ENCODE results near the gene GLIS1. TPM values are rescaled to one million over a fixed set of nuclear protein-coding genes. Genes with fewer than 3 reads are reported as not detected.

Gene GLIS1
- total and polyA plus RNA-seq, 2 donors (not counting 3 experiments of a cell fraction or from before 2014, with no cell fraction given) = not detected

DNA sequence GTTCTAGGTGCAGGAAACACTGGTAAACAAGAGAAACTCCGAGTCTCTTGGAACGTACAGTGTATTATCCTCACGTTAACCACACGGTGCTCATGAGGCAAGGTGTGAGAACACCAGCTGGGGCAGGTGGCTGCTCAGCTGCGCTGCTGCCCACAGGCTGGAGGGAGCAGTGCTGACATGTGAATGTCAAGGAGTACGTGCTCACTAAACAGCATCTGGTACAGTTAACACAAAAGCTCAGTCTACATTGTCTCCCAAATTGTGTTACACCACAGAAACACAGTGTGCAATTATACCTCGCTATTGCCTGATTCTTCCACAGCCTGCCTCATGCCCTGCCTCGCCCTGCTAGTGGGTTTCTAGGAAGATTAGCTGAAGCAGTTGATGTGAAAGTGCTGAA, 138.4 kb downstream of the GLIS1 start:
- Histone ChIP-seq H2AFZ (ENCODE audit: low read depth, low read length) (no peak overlapping the region), H3K9me3 (replicated peaks; ENCODE audit: control insufficient read depth, insufficient read depth, low read length) (no peaks in the 10 kb centered on the region), H4K20me1 (replicated peaks; ENCODE audit: control insufficient read depth, extremely low read depth, insufficient read depth, low read length) (no peaks in the 10 kb centered on the region), H3K36me3 (ENCODE audit: control insufficient read depth in 2 of 2, extremely low read depth in 1 of 2, insufficient read depth in 2 of 2, low read length in 2 of 2) (no peaks in the 10 kb centered on the region), H3K9ac (replicated peaks; ENCODE audit: extremely low read depth, insufficient read depth, low read length) (no peak overlapping the region), H3K4me2 (ENCODE audit: insufficient read depth, low read length) (no peak overlapping the region), H3K4me3 (replicated peaks in 1 of 3; ENCODE audit: insufficient read depth in 1 of 3, low read depth in 1 of 3, low read length in 3 of 3) (no peak overlapping the region), H3K4me1 (ENCODE audit: control insufficient read depth, extremely low read depth, insufficient read depth, low read length) (no peaks in the 10 kb centered on the region), H3K79me2 (ENCODE audit: control insufficient read depth, insufficient read depth, low read length) (no peaks in the 10 kb centered on the region), H3K27ac (ENCODE audit: insufficient read depth, low read depth, low read length) (no peak overlapping the region), H3K27me3 (ENCODE audit: control insufficient read depth in 2 of 2, insufficient read depth in 2 of 2, low read length in 2 of 2) (no peaks in the 10 kb centered on the region), H3K9me1 (replicated peaks; ENCODE audit: control insufficient read depth, extremely low read depth, insufficient read depth, low read length) (no peaks in the 10 kb centered on the region)
- ChIA-PET POLR2A (no interaction called here), CTCF (interaction anchor here (1.3 kb wide), 1 partner anchor 11 kb away, joined by 3 read pairs; no protein-coding TSS in a partner anchor)
- dilution Hi-C loops (cut with MboI; ENCODE audit: extremely low pct_ligation_motif_present, low sequenced_read_pairs) = no loop called here
- intact Hi-C loops (cut with micrococcal nuclease) = no loop called here
- no TSS peak for BruUV-seq (replicated peaks)
- no peak for DNase-seq (ENCODE audit: low read depth, low spot score)
- TF ChIP-seq MAX (IDR thresholded peaks at IDR 0.05; ENCODE audit: insufficient read depth, insufficient read length) (no peak), JUN (IDR thresholded peaks at IDR 0.05; ENCODE audit: borderline replicate concordance, insufficient read depth, insufficient read length, low read depth) (no peak), GATA2 (IDR thresholded peaks at IDR 0.05; ENCODE audit: insufficient read depth, insufficient read length, low read depth, low read length) (no peak), POLR2A (IDR thresholded peaks at IDR 0.05; ENCODE audit: low read depth, low read length) (no peak), FOS (IDR thresholded peaks at IDR 0.05; ENCODE audit: borderline replicate concordance, insufficient read depth, low read length) (no peak), CTCF (IDR thresholded peaks at IDR 0.05; ENCODE audit: extremely low read depth in 1 of 2, insufficient read depth in 1 of 2, low read depth in 1 of 2, low read length in 2 of 2) (no peak), EZH2 (IDR thresholded peaks at IDR 0.05; ENCODE audit: borderline replicate concordance, low read depth, low read length, severe bottlenecking) (no peak), MYC (IDR thresholded peaks at IDR 0.05; ENCODE audit: low read depth, low read length) (no peak), POLR2AphosphoS5 (IDR thresholded peaks at IDR 0.05; ENCODE audit: insufficient read depth, low read depth, low read length) (no peak)
- FAIRE-seq = no peak
